Measurements from ENCODE around the gene ISM1. TPM values are rescaled to one million over a fixed set of nuclear protein-coding genes. Genes with fewer than 3 reads are reported as not detected.

Gene ISM1
- total and polyA plus RNA-seq, 2 experiments from 2014 or later, result 0.15 to 0.63 TPM

GRCh38 chr20:13276945-13277541 lies 56.0 kb downstream of the ISM1 start:
- Histone ChIP-seq H3K27ac (ENCODE audit: low read depth) (no peak overlapping the region), H3K4me2 (no peak overlapping the region), H3K9me2 (ENCODE audit: insufficient read depth) (peaks cover 22% of the 10 kb centered on the region), H3K4me3 (no peak overlapping the region), H3K79me2 (replicated peaks; ENCODE audit: insufficient read depth) (no peaks in the 10 kb centered on the region), H3K27me3 (ENCODE audit: insufficient read depth) (no peaks in the 10 kb centered on the region), H4K20me1 (replicated peaks; ENCODE audit: insufficient read depth) (no peaks in the 10 kb centered on the region; the same call in 1 of the 2 replicates), H2AFZ (no peak overlapping the region), H3F3A (replicated peaks; ENCODE audit: low read depth) (no peaks in the 10 kb centered on the region), H3K4me1 (ENCODE audit: insufficient read depth) (peaks cover 7% of the 10 kb centered on the region), H3K36me3 (ENCODE audit: insufficient read depth) (no peaks in the 10 kb centered on the region)
- Mint-ChIP-seq H3K27me3 (ENCODE audit: insufficient read depth, low read depth, poor library complexity) (no peaks in the 10 kb centered on the region), H3K9me3 (no peaks in the 10 kb centered on the region), H3K4me1 (peaks cover 18% of the 10 kb centered on the region; the same call in 2 of the 3 replicates), H3K4me3 (no peak overlapping the region), H3K27ac (no peak overlapping the region; the same call in 1 of the 2 replicates), H3K36me3 (ENCODE audit: low read depth) (no peaks in the 10 kb centered on the region)
- peak; percentile 3 for DNase-seq (ENCODE audit: low spot score)
- no peak for TF ChIP-seq ZNF462 (CRISPR knock-in tag; IDR thresholded peaks at IDR 0.05)
- TF ChIP-seq REST (IDR thresholded peaks at IDR 0.05; ENCODE audit: unreplicated experiment), result no peak
- TF ChIP-seq, protein P1, sequence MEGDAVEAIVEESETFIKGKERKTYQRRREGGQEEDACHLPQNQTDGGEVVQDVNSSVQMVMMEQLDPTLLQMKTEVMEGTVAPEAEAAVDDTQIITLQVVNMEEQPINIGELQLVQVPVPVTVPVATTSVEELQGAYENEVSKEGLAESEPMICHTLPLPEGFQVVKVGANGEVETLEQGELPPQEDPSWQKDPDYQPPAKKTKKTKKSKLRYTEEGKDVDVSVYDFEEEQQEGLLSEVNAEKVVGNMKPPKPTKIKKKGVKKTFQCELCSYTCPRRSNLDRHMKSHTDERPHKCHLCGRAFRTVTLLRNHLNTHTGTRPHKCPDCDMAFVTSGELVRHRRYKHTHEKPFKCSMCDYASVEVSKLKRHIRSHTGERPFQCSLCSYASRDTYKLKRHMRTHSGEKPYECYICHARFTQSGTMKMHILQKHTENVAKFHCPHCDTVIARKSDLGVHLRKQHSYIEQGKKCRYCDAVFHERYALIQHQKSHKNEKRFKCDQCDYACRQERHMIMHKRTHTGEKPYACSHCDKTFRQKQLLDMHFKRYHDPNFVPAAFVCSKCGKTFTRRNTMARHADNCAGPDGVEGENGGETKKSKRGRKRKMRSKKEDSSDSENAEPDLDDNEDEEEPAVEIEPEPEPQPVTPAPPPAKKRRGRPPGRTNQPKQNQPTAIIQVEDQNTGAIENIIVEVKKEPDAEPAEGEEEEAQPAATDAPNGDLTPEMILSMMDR (conservative IDR thresholded peaks at IDR 0.05; ENCODE audit: low read depth in 2 of 2), result no peak
- no peak for TF ChIP-seq NANOG (IDR thresholded peaks at IDR 0.05; ENCODE audit: borderline replicate concordance)
- no peak for TF ChIP-seq POLR2AphosphoS5 (IDR thresholded peaks at IDR 0.05; ENCODE audit: low read depth)
- TF ChIP-seq JUNB (IDR thresholded peaks at IDR 0.05; ENCODE audit: unreplicated experiment), result no peak
- TF ChIP-seq ETS1 (IDR thresholded peaks at IDR 0.05), result no peak
- no peak for ATAC-seq
